HEK293T (cell line): ENCODE data around the gene CCL21.

Experiments
- CTCF ChIA-PET: fragments of 350-600 bp; formaldehyde crosslinking; extraction: SDS; loops from one replicate; lab custom pipeline; 2021; ENCODE audit warnings: antibody characterized with exemption, inconsistent platforms; lab: Yijun Ruan, JAX
- POLR2A ChIA-PET: fragments of 350-600 bp; formaldehyde crosslinking; extraction: SDS; loops from one replicate; lab custom pipeline; 2020; ENCODE audit warnings: antibody characterized with exemption, inconsistent platforms; lab: Yijun Ruan, JAX
- DNase-seq: peaks from one replicate; pipeline ENCODE4 v3.0.0; 2012; ENCODE audit warnings: mixed read lengths; ENCODE audit errors: extremely low spot score
- ARNT ChIP-seq: fragments of 450-650 bp; IDR thresholded peaks from 2 replicates; pipeline ENCODE4 v1.6.1; 2017; ENCODE audit warnings: mild to moderate bottlenecking
- BHLHE40 ChIP-seq: fragments of 450-650 bp; IDR thresholded peaks from 2 replicates; pipeline ENCODE4 v1.6.1; 2016; ENCODE audit warnings: mild to moderate bottlenecking, moderate library complexity, borderline replicate concordance
- CTBP1 ChIP-seq: fragments of 450-650 bp; IDR thresholded peaks from 2 replicates; pipeline ENCODE4 v1.6.1; 2016; ENCODE audit warnings: borderline replicate concordance
- ELF4 ChIP-seq: fragments of 450-650 bp; IDR thresholded peaks from 2 replicates; pipeline ENCODE4 v1.6.1; 2017; ENCODE audit warnings: antibody characterized with exemption
- FOXA1 ChIP-seq: fragments of 450-650 bp; IDR thresholded peaks from 2 replicates; pipeline ENCODE4 v1.6.1; 2016; ENCODE audit warnings: mild to moderate bottlenecking
- FOXK2 ChIP-seq: fragments of 450-650 bp; IDR thresholded peaks from 2 replicates; pipeline ENCODE4 v1.6.1; 2016; ENCODE audit warnings: mild to moderate bottlenecking
- FOXM1 ChIP-seq: fragments of 450-650 bp; IDR thresholded peaks from 2 replicates; pipeline ENCODE4 v1.6.1; 2017; ENCODE audit warnings: mild to moderate bottlenecking, borderline replicate concordance
- HDGF ChIP-seq: fragments of 450-650 bp; IDR thresholded peaks from 2 replicates; pipeline ENCODE4 v1.6.1; 2017; ENCODE audit warnings: antibody characterized with exemption, borderline replicate concordance
- L3MBTL2 ChIP-seq: fragments of 450-650 bp; conservative IDR thresholded peaks from 2 replicates; pipeline ENCODE4 v1.6.1; 2016; ENCODE audit warnings: mild to moderate bottlenecking
- LEF1 ChIP-seq: fragments of 450-650 bp; IDR thresholded peaks from 2 replicates; pipeline ENCODE4 v1.6.1; 2017; ENCODE audit warnings: mild to moderate bottlenecking, borderline replicate concordance
- NFRKB ChIP-seq: fragments of 450-650 bp; IDR thresholded peaks from 2 replicates; pipeline ENCODE4 v1.6.1; 2016; ENCODE audit warnings: mild to moderate bottlenecking, moderate library complexity
- SP1 ChIP-seq: fragments of 450-650 bp; IDR thresholded peaks from 2 replicates; pipeline ENCODE4 v1.6.1; 2017
- SUZ12 ChIP-seq: fragments of 450-650 bp; IDR thresholded peaks from 2 replicates; pipeline ENCODE4 v1.6.1; 2016; ENCODE audit warnings: mild to moderate bottlenecking
- TARDBP ChIP-seq: fragments of 450-650 bp; IDR thresholded peaks from 2 replicates; pipeline ENCODE4 v1.6.1; 2016
- ZNF384 ChIP-seq: fragments of 450-650 bp; IDR thresholded peaks from 2 replicates; pipeline ENCODE4 v1.6.1; 2016
- TF ChIP-seq, protein P1 (sequence below): fragments of 450-650 bp; IDR thresholded peaks from 2 replicates; pipeline ENCODE4 v1.6.1; 2016

CCL21 gene

DNA sequence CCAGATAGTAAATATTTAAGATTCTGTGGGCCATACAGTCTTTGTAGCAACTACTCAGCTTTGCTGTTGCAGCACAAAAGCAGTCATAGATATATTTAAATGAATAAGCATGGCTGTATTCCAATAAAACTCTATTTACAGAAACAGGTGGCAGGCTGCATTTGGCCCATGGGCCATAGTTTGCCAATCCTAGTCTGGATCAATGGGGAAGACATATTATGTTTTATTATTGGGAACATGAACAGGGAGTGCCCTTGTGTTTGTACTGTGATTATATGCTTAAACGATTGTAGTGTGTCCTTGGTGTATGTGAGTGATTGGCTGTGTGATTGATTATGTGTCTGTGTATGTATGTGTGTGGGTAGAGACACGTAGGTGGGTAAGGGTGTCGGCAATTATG, 35.5 kb downstream of the CCL21 start:
- DNase-seq: no peak
- POLR2A ChIA-PET: no interaction called here
- no peak for TF ChIP-seq SUZ12
- no peak for TF ChIP-seq ZNF384
- no peak for TF ChIP-seq FOXK2
- TF ChIP-seq LEF1: no peak
- no peak for TF ChIP-seq FOXA1
- TF ChIP-seq BHLHE40: no peak
- no peak for TF ChIP-seq ARNT
- no peak for TF ChIP-seq SP1
- TF ChIP-seq TARDBP: no peak
- TF ChIP-seq, protein P1, sequence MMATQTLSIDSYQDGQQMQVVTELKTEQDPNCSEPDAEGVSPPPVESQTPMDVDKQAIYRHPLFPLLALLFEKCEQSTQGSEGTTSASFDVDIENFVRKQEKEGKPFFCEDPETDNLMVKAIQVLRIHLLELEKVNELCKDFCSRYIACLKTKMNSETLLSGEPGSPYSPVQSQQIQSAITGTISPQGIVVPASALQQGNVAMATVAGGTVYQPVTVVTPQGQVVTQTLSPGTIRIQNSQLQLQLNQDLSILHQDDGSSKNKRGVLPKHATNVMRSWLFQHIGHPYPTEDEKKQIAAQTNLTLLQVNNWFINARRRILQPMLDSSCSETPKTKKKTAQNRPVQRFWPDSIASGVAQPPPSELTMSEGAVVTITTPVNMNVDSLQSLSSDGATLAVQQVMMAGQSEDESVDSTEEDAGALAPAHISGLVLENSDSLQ: no peak
- TF ChIP-seq NFRKB: no peak
- TF ChIP-seq CTBP1: no peak
- no peak for TF ChIP-seq HDGF
- TF ChIP-seq FOXM1: no peak
- TF ChIP-seq ELF4: no peak
- CTCF ChIA-PET: interaction anchor here (2.2 to 3.2 kb wide), 2 partner anchors 26 to 28 kb away, joined by 8 to 11 read pairs; no protein-coding TSS in a partner anchor

GRCh38 chr9:34671307-34671706, 38.6 kb downstream of the CCL21 start:
- POLR2A ChIA-PET: no interaction called here
- DNase-seq: no peak
- TF ChIP-seq CTBP1 (no peak), ZNF384 (no peak), SP1 (no peak), BHLHE40 (no peak), TARDBP (no peak), FOXK2 (no peak), FOXM1 (no peak), ARNT (no peak), L3MBTL2 (no peak), FOXA1 (no peak), LEF1 (no peak), HDGF (no peak)
- CTCF ChIA-PET: no interaction called here

DNA sequence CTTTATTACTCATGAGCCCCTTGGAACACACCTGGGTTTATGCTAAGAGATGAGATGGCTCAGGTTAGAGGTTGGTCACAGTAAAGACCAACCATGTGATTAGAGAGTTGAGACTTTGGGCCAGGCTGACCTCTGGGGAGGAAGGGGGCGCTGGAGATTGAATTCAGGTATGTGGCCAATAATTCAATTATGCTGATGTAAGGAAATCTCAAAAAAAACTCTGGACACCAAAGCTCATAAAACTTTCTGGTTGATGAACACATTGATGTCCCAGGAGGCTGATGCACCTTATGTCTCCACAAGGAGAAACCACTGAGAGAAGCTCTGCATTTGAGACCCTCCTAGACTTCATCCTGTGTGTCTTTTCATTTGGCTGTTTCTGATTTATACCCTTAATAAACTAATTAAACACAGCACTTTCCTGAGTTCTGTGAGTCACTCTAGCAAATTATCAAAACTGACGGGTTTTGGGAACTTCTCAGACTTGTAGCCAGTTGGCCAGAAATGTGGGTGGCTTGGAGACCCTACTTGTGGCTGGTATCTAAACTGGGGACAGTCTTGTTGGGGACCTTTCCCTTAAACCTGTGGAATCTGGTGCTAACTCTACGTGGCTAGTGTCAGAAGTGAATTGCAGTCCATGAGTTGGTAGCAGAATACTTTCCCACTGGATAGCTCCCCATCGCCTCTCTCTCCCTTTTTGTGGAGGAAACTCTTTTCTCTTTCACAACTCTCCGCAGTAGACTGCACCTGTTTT, 40.0 kb downstream of the CCL21 start:
- CTCF ChIA-PET: interaction anchor here (0.8 kb wide), 1 partner anchor 31 kb away, joined by 3 read pairs; no protein-coding TSS in a partner anchor

GRCh38 chr9:34665381-34666250, 44.3 kb downstream of the CCL21 start:
- TF ChIP-seq FOXM1 (no peak), SUZ12 (no peak), TARDBP (no peak), NFRKB (no peak), L3MBTL2 (peak; percentile 41; the same call in 1 of the 2 replicates), FOXA1 (no peak)
- ChIA-PET CTCF (interaction anchor here (1.3 kb wide), 1 partner anchor 22 kb away, joined by 3 read pairs; no protein-coding TSS in a partner anchor), POLR2A (interaction anchor here (0.7 to 1.8 kb wide), 3 partner anchors 18 to 37 kb away, joined by 3 to 11 read pairs (median 3); partner anchors contain the start of genes GALT and SIGMAR1)
- peak; percentile 96 for DNase-seq

More for the DNA sequence above, 40.0 kb downstream of the CCL21 start:
- POLR2A ChIA-PET: no interaction called here
- no peak for DNase-seq
- TF ChIP-seq FOXK2 (no peak), ZNF384 (no peak), SP1 (no peak), ELF4 (no peak), BHLHE40 (no peak), FOXM1 (no peak), LEF1 (no peak)

GRCh38 chr9:34665067-34665380, 44.9 kb downstream of the CCL21 start:
- DNase-seq: no peak
- CTCF ChIA-PET: interaction anchor here (1.3 kb wide), 1 partner anchor 22 kb away, joined by 3 read pairs; no protein-coding TSS in a partner anchor
- POLR2A ChIA-PET: interaction anchor here (0.7 to 1.8 kb wide), 3 partner anchors 18 to 38 kb away, joined by 3 to 11 read pairs (median 3); partner anchors contain the start of genes GALT and SIGMAR1
- no peak for TF ChIP-seq FOXK2
- TF ChIP-seq NFRKB: no peak
- TF ChIP-seq ELF4: no peak
- TF ChIP-seq ZNF384: no peak
- TF ChIP-seq FOXA1: no peak
- TF ChIP-seq CTBP1: no peak
- TF ChIP-seq HDGF: no peak
- no peak for TF ChIP-seq BHLHE40
- TF ChIP-seq, protein P1: no peak
- no peak for TF ChIP-seq ARNT
- TF ChIP-seq FOXM1: no peak
- no peak for TF ChIP-seq LEF1
- no peak; the same call in none of the 2 replicates for TF ChIP-seq L3MBTL2
- TF ChIP-seq SP1: no peak
- TF ChIP-seq SUZ12: no peak
- TF ChIP-seq TARDBP: no peak
